Measurements from ENCODE around the gene ZKSCAN2.

Gene ZKSCAN2

DNA sequence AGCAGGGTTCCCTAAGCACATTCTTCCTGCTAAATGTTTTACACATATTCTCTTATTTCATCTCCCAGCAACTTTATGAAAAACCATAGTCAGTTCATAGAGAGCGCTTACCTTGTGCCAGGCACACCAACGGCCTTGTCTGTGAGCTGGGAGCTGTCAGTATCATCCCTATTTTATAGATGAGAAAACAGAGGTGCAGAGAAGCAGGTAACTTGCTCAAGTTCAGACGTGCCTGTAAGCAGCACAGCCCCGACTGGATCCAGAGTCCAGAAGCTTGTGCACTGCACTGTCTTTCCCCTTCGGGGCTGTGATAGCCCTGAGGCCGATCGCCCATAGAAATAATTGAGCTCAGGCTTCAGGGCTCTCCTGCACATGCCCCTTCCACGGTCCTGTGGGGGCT is 34.7 kb downstream of the ZKSCAN2 start:
- DNase-seq = no peak

DNA sequence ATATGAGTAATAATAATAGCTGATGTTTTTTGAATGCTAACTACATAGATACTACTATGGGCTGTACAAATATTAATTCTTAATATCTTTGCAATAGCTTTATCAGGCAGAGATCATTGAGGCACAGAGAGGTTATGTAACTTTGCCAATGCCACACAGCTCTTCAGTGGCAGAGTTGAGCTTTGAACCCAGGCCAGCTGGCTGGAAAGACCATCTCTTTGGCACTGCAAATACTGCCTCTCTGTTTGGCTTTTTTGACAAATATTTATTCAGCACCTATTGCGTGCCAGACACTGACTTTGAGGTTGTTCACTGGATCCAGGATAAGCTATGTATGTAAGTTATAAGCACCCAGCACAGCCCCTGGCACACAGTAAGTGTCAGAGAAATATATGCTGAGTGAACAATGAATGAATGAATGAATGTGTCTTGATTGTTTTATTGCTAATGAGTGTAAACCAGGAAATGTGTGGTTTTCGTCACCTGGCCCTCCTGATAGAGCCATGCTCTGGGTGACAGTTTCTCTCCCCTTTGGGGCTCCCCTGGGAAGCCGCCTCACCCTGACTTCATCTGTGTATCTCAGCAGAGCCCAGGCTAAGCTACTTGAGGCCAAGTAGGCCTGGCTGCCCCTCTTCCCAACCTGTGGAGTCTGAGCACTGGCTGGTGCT is 38.4 kb downstream of the ZKSCAN2 start:
- no peak for DNase-seq

DNA sequence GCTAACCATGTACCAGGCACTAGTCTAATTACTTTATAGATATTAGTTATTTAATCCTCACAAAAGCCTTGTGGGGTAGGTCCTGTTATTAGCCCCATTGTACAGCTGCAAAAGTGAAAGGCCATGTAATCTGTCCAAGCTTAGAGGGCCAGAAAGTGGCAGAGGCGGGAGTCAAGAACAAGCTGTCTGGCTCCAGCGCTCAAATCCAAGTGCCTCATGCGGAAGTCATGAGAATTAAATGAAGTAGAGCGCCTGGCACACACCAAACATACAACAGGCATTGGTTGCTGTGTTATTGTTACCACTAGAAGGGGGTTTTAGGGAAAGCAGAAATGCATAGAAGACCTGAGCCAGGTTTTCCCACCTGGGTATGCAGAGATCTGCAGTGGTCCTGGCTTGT is 39.7 kb downstream of the ZKSCAN2 start:
- no peak for DNase-seq

DNA sequence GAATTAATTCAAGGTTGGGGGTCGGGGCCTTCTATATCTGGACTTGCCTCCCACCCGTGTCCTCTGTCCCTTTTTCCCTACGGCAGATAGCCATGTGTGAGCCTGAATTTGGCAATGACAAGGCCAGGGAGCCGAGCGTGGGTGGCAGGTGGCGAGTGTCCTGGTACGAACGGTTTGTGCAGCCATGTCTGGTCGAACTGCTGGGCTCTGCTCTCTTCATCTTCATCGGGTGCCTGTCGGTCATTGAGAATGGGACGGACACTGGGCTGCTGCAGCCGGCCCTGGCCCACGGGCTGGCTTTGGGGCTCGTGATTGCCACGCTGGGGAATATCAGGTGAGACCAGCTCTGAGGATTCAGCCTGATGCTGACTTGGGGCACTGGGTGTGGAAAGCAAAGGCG is 40.5 kb downstream of the ZKSCAN2 start:
- DNase-seq = no peak

DNA sequence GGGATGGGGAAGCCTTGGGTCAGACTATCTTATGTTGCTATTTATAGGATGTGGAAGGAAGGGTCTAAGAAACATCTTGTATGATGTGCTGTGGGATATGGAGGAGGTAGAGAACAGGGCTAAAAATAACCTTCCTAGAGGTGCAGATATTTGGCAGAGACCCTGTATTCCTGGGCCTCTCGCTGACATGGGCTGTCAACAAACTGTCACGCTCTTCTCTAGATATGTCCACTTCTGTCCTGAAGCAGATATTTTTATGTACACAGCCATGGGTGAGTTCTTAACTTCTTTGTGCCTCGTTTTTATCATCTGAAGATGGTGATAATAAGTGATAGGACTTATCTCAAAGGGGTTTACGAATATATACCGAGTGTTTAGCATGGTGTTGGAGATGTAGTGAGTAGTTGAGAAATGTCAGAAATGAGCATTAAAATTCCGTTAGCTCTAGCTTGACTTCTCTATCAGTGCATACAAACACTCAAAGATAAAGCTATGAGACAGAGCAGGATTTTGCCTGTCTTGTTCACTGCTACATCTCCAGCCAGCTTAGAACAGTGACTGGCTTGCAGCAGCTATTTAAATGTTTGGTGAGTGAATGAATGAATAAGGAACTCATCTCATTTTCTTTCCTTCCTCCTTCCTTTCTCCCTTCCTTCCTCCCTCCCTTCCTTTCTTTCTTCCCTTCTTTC is 43.8 kb downstream of the ZKSCAN2 start:
- no peak for DNase-seq

DNA sequence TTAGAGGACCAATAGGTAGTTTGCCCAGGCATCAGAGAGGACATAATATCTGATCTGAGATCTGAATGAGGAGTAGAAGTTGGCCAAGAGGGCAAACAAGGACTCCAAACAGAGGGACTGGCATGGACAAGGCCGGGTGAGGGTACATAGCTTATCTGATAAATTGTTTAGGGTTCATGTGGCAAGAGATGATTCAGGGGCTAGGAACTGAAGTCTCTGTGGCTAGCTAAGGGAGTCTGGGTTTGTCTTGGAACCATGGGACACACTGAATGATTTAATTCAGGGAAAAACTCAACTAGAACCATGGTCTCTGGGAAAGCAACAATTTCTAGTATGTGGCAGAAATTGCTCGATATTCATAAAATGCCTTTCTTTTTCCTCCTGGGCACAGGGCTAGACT is 45.0 kb downstream of the ZKSCAN2 start:
- no peak for DNase-seq

DNA sequence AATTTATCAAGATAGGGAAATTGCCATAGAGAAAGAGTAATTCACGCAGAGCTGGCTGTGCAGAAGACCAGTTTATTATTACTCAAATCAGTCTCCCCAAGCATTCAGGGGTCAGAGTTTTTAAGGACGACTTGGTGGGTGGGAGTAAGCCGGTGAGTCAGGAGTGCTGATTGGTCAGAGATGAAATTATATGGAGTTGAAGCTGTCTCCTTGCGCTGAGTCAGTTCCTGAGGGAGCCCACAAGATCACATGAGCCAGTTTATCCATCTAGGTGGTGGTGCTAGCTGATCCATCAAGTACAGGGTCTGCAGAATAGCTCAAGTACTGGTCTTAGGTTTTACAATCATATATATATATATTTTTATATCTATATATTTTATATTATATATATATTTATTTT is 46.9 kb downstream of the ZKSCAN2 start:
- no peak for DNase-seq

DNA sequence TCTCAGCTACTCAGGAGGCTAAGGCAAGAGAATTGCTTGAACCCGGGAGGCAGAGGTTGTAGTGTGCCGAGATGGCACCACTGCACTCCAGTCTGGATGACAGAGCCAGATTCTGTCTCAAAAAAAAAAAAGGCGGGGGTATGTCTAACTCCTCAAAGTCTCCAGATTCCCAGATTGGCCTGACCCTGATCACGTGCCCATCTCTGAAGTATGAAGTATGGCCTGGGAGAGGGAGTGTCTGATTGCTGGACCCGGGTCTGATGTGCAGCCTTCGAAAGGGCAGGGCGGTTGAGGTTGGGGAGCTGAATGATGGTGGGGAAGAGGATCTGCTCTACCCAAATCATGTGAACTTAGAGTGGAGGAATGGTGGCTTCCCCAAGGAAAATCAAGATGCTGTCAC is 58.2 kb downstream of the ZKSCAN2 start:
- no peak for DNase-seq

DNA sequence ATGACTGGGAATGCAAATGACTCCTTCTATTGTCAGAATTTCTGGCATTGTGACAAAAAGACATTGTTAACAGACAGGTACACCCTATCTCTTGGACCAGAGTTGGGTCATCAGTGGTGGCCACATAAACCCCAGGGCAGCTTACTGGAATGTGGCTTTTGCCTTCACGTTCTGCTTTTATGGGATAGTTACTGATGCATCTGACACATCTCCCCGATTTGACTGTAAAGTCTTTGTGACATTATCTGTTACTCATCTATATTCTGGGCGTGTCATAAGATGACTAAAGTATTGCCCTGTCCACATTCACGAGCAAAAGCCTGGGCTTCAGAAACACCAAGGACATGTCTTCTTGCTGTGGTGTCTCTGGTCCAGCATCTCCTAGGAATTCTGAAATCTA is 59.6 kb downstream of the ZKSCAN2 start:
- DNase-seq = no peak

DNA sequence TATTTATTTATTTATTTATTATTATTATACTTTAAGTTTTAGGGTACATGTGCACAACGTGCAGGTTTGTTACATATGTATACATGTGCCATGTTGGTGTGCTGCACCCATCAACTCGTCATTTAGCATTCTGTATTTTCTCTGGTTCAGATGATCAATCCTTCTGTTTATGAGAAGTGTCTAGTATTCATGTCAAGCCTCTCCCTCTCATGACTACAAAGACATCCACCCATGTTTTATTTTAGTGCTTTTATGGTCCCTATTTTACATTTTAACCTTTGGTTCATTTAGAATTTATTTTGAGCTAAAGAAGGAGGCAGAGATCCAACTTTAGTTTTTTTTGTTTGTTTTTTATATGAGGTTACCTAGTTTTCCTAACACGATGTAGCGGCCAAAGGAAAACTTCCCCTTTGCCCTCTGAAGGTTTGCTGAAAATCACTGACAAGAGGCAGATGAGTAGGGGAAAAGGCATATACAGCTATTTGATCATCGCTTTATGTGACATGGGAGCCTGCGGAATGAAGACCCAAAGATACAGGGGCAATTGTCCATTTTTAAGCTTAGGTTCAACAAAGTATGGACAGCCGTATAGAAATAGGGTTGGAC is 63.3 kb downstream of the ZKSCAN2 start:
- no peak for DNase-seq

DNA sequence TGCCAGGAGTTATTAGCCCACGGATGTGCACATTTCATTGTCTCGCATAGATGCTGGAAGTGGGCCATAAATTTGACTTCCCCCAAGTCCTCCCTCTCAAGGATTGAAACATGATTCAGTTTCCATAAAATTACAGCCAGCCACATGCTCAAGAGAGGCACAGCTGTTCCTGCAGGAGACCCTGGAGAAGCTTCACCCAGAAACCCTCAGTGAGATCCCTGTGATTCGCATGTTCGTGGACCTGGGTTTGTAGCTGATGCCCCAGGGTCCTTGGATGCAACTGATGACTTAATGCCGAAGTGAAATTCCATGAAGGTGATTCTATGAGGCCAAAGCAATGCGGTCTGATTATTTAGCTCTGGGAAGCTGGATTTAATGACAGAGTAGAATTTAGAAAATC is 65.5 kb downstream of the ZKSCAN2 start:
- DNase-seq = no peak

DNA sequence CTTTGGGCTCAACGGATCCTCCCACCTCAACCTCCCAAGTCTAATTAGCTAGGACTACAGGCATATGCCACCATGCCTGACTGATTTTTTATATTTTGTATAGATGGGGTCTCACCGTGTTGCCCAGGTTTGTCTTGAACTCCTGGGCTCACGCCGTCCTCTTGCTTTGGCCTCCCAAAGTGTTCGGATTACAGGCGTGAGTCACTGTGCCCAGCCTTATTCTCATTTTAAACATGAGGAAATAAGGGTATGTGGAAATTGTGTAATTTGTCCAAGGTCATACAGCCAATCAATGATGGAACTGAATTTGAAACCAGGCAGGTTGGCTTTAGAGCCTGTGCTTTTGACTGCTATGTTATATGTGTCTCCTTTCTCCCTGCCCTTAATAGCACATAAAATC is 68.3 kb downstream of the ZKSCAN2 start:
- no peak for DNase-seq

DNA sequence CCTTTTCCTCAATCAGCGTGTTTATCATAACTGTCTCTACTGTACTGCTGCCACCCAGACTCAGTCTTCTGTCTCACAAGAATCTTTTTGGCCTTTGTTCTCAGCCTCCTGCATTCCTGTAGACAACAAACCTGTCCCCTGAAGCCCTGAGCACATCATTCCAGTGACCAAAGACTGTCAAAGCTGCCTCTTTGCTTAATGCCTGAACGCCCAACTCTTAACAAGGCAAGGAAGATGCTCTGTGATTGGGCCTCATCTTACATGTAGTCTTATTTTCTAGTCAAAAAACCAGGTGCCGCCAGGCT is 70.2 kb downstream of the ZKSCAN2 start:
- no peak for DNase-seq

Data from CD4-positive, alpha-beta T cell treated with Interleukin-4 for 1 hour (primary cell).